A204.1 (cell line): ENCODE results near the gene AKT1.
"Not testable (repeated sequence)": the region's sequence is repeated elsewhere in the genome, so short reads cannot be mapped to it uniquely, and the experiment has no call there.

Experiments
- FAIRE-seq: peaks from 2 replicates; lab custom pipeline; 2012; peaks lifted over from hg19 to GRCh38; lab: Jason Lieb, UNC

Gene AKT1

DNA sequence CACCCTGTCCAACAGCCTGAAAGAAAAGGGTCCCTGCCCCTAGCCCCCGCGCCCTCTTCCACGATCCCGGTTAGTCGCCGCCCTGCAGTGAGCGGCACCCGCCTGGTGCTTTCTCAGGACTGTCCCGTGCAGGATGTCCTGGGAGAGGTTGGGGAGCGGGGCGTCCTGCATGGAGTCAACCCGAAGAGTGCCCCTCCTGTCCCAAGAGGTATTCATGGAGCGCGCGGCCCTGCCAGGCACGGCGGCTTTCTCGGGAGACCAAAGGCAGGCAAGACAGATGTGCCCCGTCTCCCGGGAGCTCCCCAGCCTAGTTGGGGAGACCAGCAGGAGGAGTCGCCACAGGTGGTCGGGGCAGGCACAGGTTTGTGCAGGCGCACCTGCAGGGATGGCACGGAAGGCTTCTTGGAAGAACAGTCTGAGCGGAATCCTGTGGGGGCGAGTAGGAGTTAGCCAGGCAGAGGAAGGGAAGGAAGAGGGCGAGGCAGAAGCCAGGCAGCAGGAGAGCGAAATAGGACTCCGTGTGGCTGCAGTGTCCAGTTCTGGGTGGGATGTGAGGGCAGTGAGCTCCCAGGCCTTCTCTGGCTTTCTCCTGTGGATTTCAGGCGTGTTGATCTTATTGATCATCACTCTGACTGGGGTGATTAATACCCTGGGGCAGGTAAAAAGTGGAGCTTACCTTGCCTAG, 41.9 kb downstream of the AKT1 start:
- FAIRE-seq, result no peak

DNA sequence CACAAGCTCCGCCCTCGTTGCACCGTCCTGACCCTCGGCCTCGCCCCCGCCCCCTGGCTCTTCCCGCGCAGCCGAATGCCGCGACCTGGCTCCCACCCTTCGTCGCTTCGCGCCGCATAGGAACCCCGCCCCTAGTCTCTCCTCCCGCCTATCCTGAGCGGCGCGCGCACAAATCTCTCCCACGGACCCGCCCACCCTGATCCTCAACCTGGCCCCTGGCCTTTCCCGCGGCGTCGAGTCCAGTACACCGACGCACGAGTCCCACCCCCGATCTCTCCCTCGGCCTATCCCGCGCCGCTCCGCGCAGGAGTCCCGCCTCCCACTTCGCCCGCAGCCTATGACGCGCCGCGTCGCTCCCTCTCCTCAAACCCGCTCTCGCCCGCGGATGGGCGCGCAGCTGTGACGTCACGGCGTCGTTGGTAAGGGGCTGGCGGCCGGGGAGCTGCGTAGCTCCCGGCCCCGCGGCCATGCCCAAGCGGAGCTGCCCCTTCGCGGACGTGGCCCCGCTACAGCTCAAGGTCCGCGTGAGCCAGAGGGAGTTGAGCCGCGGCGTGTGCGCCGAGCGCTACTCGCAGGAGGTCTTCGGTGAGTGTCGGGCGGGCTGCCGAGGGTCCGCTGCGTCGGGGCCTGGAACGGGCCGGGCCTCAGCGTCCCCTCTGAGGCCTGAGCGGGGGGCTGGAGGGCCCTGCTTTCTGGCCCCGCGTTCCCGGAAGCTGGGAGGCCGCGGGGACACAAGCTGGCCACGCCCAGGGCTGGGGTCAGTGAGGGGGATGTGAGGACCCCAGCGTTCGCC, 42.6 kb downstream of the AKT1 start, which contains the start of gene SIVA1:
SIVA1 (plus strand) TSS at position 413 of the 793 bp plus-strand sequence; CDS start at position 468, 55 bp downstream.
- FAIRE-seq, result peak; percentile 96

DNA sequence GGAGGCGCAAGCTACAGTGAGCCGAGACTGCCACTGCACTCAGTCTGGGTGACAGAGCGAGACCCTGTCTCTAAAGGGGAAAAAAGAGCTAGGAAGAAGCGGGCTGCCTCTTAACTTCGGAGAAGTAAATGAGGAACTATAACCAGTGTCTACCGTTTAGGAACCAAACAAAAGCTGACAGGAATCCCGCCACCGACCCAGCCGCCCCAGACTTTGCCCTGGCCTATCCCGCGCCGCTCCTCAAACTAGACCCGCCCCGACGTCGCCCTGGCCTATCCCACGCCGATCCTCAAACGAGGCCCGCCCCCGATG, 43.2 kb downstream of the AKT1 start:
- FAIRE-seq, result no peak

DNA sequence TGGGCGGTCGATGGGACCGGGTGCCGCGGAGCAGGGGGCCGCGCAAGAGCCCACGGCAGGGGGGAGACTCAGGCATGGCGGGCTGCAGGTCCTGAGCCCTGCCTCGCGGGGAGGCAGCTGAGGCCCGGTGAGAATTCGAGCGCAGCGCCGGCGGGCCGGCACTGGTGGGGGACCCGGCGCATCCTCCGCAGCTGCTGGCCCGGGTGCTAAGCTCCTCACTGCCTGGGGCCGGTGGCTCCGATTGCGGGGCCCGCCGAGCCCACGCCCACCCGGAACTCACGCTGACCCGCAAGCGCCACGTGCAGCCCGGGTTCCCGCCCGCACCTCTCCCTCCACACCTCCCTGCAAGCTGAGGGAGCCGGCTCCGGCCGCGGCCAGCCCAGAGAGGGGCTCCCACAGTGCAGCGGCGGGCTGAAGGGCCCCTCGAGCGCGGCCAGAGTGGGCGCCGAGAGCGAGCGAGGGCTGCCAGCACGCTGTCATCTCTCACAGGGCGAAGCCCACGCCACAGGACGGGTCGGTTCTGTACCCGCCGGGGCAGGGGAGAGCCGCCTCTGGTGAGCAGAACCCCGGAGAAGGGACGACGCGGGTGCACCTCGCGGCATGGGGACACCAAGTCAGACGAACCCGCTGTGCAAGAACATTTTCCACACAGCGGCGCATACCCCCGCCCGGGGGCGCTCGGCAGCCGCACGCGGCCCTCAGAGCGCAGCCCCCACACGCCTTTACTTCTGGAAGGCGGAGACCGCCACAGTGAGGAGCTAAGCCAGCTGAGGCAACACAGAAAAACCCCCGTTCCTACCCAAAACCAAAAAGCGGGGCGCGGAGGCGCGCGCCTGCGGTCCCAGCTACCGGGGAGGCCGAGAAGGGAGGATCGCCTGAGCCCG, 43.8 kb downstream of the AKT1 start:
- no peak for FAIRE-seq

DNA sequence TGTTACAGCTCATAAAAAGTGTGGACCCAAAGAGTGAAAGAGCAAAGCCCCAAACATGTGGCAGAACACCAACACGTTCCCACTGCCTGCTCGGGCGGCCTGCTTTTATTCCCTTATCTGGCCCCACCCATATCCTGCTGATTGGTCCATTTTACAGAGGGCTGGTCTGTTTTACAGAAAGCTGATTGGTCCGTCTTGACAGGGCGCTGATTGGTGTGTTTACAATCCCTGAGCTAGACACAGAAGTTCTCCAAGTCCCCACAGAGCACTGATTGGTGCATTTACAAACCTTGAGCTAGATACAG, 44.8 kb downstream of the AKT1 start:
- not testable (repeated sequence) for FAIRE-seq

DNA sequence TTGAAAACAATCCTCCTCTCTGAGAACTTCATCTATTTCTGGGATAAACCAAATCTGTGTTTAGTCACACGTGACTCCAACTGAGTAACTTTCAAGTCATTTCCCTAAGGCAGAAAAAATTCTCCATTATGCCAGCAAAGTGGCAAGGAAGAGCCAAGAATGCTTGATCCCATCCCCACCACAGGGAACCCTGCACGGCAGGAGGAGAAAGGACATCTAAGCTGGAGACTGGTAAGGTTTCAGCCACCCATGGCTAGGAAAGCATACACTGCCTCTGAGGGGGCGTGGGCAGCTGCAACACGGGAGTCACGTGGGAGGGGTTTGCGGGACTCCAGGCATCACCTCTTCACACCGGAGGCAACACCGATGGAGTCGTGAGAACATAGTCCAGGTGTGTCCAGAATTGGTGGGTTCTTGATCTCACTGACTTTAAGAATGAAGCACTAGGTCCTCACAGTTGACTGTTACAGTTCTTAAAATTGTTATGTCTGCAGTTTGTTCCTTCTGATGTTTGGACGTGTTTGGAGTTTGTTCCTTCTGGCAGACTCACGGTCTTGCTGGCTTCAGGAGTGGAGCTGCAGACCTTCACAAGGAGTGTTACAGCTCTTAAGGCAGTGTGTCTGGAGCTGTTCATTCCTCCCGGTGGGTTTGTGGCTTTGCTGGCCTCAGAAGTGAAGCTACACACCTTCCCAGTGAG, 45.3 kb downstream of the AKT1 start:
- no peak for FAIRE-seq

DNA sequence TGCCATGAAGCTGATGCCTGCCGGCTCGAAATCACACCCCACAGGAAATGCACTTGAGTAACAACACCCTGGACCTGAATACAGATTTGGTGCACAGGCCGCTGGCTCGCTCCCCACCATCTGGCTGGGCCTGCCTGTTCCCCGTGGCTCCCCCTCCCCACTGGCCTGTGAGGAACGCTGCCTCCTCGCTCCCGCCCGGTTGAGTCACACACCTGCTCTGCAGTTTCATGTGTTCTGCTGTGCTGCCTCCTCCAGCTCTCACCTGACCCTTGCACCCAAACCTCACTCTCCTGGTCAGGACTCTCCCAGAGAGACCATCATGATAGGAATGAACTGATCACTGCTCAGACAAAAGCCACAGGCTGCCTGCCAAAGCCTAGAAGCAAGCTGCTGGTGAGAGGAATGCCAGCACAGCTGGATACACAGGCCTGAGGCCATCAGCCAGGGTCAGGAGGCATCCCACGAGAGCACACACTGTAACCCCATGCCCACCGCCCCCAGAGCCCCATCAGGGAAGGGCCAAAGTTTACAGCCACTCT, 46.4 kb downstream of the AKT1 start:
- FAIRE-seq, result no peak

DNA sequence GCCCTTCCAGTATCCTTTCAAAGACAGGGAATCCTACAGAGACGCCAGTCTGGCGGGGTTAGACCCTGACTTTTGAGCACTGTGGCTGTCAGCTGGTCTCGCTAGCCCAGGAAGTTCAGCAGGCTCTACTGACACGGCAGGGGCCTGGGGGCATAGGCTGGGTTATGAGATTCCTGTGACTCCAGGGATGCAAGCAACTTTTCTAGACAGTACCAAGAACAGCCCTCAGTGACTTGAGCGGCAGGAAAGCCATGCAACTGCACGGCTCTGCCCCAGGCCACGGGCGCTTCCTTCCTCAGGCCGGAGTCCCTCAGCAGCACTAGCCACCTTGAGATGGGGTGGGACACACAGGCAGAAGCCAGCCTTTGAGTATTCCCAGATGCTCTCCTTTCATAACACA, 47.7 kb downstream of the AKT1 start:
- no peak for FAIRE-seq

DNA sequence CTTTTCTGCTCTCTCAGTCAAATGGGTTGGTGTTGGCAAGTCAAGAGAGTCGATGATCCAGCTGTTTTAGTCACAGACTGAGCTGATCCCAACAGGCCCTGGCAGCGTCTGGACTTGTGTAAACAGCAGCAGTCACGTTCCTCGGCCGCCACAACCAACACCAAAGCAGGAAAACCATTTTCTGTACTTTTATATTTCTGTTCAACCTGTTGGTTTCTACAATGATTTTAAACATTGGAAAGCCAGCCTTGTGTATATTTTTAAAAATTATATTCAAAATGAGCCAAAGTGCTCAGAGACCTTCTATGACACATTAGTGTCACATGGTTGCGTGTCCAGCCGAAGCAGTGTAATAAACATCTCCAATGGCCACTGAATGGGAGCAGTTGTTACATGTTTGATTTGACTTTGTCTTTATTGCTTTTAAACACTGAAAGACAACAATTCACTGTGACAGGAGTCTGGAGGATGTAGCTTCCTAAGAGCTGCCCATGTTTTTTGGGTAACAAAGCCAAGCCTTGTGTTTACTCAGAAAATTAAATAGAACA, 48.5 kb downstream of the AKT1 start:
- FAIRE-seq, result no peak

DNA sequence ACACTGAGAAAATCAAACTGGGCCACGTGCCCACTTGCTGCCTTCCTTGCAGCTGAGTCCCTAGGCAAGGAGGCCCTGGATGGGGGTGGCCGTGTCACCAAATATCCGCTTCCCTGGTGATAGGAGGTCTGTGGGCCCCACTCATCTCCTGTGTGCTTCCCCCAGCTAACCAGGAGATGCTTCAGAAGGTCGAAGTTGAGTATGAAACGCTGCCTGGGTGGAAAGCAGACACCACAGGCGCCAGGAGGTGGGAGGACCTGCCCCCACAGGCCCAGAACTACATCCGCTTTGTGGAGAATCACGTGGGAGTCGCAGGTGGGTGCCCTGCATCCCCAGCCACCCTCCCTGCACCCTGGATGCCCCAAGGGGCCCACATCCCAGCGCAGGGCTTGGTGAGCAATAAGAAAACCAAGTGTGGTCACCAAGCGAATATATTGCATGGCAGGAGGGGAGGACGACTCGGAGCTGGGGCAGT, 49.4 kb downstream of the AKT1 start:
- no peak for FAIRE-seq

DNA sequence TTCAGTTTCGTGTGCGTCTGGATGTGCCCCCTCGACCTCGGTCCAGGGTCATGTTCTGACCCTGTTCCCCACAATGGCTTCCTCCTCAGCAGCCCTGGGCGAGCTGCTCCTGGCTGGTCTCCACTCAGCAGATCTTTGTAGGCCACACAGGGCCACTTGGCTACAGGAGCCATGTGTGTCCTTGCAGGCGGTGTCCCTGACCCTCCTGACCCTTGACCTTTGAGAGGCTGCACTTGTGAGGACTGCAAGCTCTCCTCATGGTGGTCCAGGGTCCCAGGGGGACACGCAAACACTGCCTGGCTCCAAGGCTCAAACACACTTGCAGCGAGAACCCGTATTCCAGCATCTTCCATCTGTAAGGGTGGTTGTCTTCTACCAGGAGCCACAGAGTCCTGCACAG, 50.1 kb downstream of the AKT1 start:
- no peak for FAIRE-seq

DNA sequence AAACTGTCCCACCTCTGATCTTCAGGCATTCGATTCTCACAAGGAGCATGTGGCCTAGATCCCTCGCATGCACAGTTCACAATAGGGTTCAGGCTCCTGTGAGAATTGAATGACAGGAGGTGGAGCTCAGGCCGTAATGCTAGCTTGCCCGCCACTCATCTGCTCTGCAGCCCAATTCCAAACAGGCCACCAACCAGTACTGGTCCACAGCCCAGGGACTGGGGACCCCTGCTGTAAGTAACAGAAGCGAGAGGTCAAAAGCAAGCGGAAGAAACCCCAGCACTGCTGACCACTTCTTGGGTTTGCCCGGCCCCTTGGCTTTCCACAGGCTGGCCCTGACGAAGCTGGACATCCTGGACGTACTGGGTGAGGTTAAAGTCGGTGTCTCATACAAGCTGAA, 51.1 kb downstream of the AKT1 start:
- no peak for FAIRE-seq

DNA sequence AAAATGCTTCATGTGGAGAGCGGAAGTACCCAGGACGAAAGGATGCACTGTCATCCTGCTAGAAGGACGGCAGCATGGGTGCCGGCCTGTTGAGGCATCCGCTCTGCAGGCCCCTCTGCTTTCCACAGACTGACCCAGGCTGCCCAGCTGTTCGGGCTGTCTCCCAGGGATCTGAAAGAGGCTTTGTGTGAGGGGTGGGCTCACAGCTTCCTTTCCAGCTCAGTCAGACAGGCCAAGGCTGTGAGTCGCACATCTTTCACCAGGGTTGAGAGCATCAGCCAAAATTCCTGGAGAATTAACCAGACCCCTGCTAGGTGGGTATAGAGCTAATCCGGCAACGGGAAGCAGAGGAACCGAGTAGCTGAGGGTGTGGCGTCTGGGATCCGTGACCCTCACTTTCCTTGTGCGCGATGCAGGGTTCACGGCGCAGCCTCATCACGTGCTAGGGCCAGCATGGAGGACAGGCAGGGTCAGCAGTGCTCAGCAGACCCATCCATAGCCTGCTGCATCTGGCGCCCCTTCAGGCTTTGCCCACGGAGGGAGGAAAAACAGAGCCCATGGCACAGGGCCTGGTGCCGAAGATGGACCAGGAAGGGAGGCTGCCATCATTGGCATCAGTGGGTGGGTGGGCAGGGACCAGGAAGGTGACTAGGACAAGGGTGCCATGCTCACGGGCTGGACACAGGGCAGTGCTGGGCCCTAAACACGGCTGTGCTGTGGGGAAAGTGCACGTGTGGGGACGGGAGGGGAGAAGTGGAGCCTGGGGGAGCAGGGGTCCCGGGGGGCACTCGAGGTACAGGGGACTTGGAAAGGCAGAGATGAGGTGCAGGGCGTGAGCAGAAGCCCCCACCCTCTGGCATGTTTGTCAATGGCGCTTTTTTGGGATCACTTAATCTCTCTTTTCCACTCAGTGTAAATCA, 51.8 kb downstream of the AKT1 start:
- FAIRE-seq, result no peak

DNA sequence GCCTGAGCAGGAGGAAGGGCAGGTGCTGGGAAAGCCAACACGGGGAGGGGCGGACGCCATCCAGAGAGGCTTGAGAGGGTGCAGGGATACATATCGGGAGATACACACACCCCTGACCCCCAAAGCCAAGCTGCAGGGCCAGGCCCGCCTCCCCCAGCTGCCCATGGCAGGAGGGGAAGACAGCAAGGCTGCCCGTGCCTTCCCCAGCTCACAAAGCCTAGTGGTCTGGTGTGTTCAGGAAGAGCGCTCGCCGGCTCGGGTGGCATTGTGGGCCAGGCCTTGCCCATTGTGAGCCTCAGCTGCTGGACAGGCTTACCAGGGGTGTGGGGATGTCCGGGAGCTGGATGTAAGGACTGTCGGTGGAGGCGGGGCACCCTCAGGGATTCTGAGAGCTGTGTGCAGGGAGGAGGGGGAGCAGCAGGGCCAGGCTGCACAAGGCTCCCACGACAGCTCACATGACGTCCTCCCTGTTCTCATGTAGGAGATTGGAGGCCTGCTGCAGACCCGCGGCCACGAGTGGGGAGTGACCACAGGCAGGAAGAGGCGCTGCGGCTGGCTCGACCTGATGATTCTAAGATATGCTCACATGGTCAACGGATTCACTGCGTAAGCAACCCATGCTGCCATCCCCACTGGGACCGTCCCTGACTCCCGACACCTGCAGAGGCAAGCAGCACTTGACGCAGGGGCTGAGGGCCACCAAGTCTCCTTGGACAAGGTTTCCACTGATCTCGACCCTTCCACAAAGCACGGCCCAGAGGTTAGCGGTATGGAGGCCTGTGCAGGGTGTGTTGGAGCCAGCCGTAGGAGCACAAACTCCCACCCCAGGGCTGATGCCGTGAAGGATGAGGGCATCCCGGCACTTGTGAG, 52.7 kb downstream of the AKT1 start:
- no peak for FAIRE-seq

DNA sequence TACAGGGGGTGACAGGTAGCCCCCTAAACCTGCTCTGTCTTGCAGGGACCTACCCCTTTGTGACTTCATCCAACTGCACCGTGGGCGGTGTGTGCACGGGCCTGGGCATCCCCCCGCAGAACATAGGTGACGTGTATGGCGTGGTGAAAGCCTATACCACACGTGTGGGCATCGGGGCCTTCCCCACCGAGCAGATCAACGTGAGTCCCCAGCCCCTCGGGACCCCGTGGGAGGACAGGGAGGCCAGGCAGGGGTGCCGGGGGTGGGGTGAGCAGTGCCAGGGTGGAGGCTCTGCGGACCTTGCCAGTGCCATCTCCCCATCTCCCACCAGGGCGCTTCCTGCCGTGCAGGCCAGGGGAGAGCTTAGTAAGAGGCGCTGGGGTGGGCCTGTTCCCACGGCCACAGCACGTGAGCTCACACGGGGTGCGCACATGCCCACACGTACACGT, 53.7 kb downstream of the AKT1 start:
- no peak for FAIRE-seq

DNA sequence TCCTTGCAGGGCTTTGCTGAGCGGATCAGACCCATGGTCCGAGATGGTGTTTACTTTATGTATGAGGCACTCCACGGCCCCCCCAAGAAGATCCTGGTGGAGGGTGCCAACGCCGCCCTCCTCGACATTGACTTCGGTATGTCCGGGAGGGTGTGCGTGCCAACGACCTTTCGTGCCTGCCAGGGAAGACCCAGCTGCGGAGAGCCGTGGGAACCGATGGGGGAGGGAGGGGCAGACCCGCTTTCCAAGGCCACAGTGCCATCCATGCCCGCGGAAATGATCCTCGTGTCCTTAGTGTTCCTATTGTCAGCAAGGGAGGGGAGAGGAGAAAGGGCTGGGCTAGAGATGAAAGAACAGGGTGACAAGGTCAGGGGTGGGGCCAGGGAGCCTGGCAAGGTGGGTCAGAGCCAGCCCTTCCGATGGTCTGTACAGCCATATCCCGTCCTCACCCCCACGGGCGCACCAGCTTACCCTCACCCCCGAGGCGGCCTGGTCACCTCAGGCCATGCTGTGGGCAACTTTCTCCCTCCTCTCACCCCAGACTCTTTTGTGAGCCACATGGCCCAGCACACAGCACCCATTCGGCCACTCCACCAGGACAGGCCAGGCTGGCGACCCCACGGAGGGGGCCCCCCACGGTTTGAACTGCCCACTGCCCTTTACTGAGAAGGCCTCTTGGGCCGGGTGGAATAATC, 54.3 kb downstream of the AKT1 start:
- FAIRE-seq, result no peak

DNA sequence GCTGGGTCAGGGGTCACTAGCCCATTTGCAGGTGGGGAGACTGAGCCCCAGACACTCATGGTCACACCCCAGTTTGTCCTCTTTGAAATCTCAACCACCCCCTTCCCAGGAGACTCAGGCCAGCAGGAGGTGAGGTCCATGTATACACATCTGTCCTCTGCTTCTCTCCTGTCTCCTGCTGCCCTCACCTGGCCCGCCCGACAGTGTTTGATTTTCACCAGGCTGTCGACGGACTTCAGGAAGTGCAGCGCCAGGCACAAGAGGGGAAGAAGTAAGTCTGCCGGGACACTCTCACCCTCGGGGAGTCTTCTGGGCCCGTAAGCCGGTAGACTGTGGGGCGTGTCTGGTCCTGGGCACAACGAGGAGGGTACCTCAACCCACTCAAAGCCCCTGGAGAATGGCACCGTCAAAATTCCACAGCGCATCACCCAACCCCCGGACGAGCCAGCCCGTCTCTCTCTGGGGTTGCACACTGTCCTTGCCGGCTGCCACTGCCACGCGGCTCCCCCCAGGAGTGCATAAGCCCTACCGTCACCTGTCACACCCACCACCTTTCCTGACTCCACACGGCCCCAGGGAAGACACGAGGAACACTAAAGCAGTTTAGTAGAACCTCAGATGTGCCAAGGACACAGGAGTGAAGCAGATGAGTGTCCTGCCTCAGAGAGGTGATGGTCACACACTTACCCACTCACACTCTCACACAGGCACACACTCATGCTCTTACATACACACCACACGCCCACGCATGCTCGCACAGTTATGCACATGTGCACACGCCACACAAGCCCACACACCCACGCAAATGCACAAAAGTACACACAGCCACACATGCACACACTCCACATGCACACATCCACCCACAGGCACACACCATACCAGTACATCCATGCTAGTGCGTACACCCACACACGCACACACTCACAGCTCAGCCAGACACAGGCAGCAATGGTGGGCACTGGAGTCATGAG, 55.7 kb downstream of the AKT1 start:
- FAIRE-seq, result no peak

DNA sequence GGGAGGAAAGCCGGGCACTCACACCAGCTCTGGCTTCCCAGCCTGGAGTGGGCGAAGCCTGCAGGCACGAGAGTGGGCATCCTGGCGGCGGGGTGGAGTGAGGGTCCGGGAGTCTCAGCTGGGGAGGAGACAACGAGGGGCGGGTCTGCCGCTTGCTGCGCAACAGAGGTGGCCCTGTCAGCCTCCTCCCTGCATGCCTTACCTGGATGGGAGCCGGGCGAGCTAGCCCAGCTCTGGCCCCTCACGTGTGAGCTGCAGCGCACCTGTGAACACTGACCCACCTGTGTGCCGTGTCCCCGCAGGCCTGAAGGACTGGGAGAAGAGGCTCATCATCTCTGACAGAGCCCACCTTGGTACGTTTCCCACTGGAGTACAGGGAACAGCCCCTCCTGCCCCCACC, 56.5 kb downstream of the AKT1 start:
- FAIRE-seq, result no peak
